Liver (tissue), 9 donors: ENCODE measurements around the gene ZNF493. TPM values are rescaled to one million over a fixed set of nuclear protein-coding genes. Genes with fewer than 3 reads are reported as not detected.

Source experiments
- DNase-seq: peaks from one replicate; pipeline ENCODE4 v3.0.0-alpha.2; 2017; ENCODE audit warnings: low spot score
- H3K27ac ChIP-seq, 2 donors: one replicate each; pipeline ENCODE4 v1.7.0; 2013; ENCODE audit warnings: inconsistent platforms in 2 of 2, low read length in 2 of 2, control low read depth in 1 of 2, low read depth in 1 of 2, mild to moderate bottlenecking in 1 of 2
- H3K27me3 ChIP-seq, 4 donors: one replicate each; pipeline versions ENCODE4 v1.6.1 to v1.7.0; 2013; ENCODE audit warnings: low read length in 3 of 4, inconsistent platforms in 1 of 4, mild to moderate bottlenecking in 1 of 4, moderate library complexity in 1 of 4; ENCODE audit not compliant: control insufficient read depth in 4 of 4, insufficient read depth in 4 of 4
- H3K36me3 ChIP-seq, 4 donors: one replicate each; pipeline versions ENCODE4 v1.6.1 to v1.7.0; 2013; ENCODE audit warnings: low read length in 3 of 4, mild to moderate bottlenecking in 3 of 4, low read depth in 1 of 4, moderate library complexity in 1 of 4; ENCODE audit not compliant: control insufficient read depth in 4 of 4, insufficient read depth in 3 of 4
- H3K4me1 ChIP-seq, 4 donors: one replicate each; pipeline versions ENCODE4 v1.6.1 to v1.7.0; 2013; ENCODE audit warnings: low read length in 3 of 4, mild to moderate bottlenecking in 3 of 4, moderate library complexity in 1 of 4; ENCODE audit not compliant: control insufficient read depth in 4 of 4, insufficient read depth in 4 of 4
- H3K4me3 ChIP-seq, 3 donors: one replicate each; pipeline versions ENCODE4 v1.6.1 to v1.7.0; 2013; ENCODE audit warnings: low read length in 3 of 3, control low read depth in 1 of 3, low read depth in 1 of 3, mild to moderate bottlenecking in 1 of 3
- H3K9ac ChIP-seq, 2 donors: one replicate each; pipeline ENCODE4 v1.7.0; 2013; ENCODE audit warnings: low read length in 2 of 2, mild to moderate bottlenecking in 2 of 2, moderate library complexity in 2 of 2, control low read depth in 1 of 2, low read depth in 1 of 2
- H3K9me3 ChIP-seq, 4 donors: one replicate each; pipeline versions ENCODE4 v1.6.1 to v1.7.0; 2013; ENCODE audit warnings: low read length in 3 of 4; ENCODE audit not compliant: control insufficient read depth in 4 of 4
- SP1 ChIP-seq: IDR thresholded peaks from 2 replicates; pipeline ENCODE4 v1.6.1; 2018; ENCODE audit warnings: antibody characterized with exemption, mild to moderate bottlenecking
- WGBS: extraction: QIAGEN DNeasy Blood & Tissue Kit; methylation state at CpG from one replicate; pipeline ENCODE4 v1.1.7; 2013; 5-methylcytosine and 5-hydroxymethylcytosine counted together
- polyA plus RNA-seq, 2 donors: library from polyadenylated mRNA; stranded (reverse) in 1 of 2; unstranded in 1 of 2; fragments of 200-250 nt in 1 of 2; fragments of >200 nt in 1 of 2; fragmentation: Nextera tagmentation in 1 of 2; extraction: Ambion mirVana in 1 of 2; gene quantifications; one replicate each; pipeline versions ENCODE4 v1.2.1 to v1.2.3, GENCODE V29; 2013 to 2015
- total RNA-seq, 2 donors: library from RNA; depleted of rRNA; stranded (reverse); fragments of >200 nt; gene quantifications; one replicate each; pipeline ENCODE4 v1.2.3, GENCODE V29; 2014
- TF ChIP-seq, protein P1 (sequence below): IDR thresholded peaks from 2 replicates; pipeline ENCODE4 v1.6.1; 2016; ENCODE audit warnings: antibody characterized with exemption
- donor health status: healthy.
- donor health status: healthy.
- donor health status: healthy.
- donor health status: healthy.
- donor health status: healthy.

Gene ZNF493
- total and polyA plus RNA-seq, 4 donors: 1.2 to 15.4 (median 9.6) TPM

DNA sequence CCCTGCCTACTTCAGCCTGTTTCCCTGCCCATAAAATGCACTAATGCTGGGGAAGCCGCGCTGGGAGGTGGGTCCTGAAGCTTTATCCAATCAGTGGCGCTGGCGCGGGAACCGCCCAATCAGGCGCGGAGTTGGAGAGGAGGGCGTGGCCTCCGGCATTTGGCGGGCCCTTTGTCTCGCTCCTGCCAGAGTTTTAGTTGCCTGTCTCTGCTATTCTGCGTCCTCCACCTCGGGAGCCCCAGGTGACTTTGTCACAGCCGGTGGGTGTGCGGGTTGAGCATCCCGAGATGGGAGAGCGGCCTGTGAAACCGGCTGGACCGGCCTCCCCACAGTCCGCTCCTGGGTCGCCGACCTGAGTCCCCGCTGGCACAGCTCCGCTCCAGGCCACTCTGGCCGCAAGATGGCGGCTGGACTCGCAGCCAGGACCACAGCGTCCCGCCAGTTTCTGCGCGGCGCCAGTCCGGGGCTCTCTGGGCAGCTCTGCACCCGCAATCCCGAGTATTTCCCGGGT is 77.8 kb downstream of the ZNF493 start:
- no peaks in the 10 kb centered on the region for H3K36me3 ChIP-seq
- no peak overlapping the region for H3K27ac ChIP-seq
- peak overlapping the region; percentile 13 to 56 (median 33) for H3K4me3 ChIP-seq
- H3K9ac ChIP-seq: no peak overlapping the region
- H3K9me3 ChIP-seq: peaks cover 4 to 10% (median 8%) of the 10 kb centered on the region in 4 donors
- H3K4me1 ChIP-seq: peaks cover 0 to 2% (median 0%) of the 10 kb centered on the region in 4 donors
- DNase-seq: peak; percentile 95
- no peaks in the 10 kb centered on the region for H3K27me3 ChIP-seq
- WGBS: 11% methylated on average over 37 of the region's 37 CpGs
- TF ChIP-seq, protein P1, sequence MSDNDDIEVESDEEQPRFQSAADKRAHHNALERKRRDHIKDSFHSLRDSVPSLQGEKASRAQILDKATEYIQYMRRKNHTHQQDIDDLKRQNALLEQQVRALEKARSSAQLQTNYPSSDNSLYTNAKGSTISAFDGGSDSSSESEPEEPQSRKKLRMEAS: no peak
- TF ChIP-seq SP1: peak; percentile 22

Other genes with a start within 250 kb of the ZNF493 start
- gene ZNF708, start 67.7 kb upstream of the ZNF493 start, total RNA-seq: 1 to 10 TPM; 4.9 to 7.7 TPM
- gene ZNF708, start 67.7 kb upstream of the ZNF493 start, polyA plus RNA-seq: 1 to 10 TPM in 1 of 2 donors, under 1 TPM in 1; 0.97 to 1.6 TPM
- gene ZNF738, start 38.1 kb upstream of the ZNF493 start, total RNA-seq: 1 to 10 TPM in 1 of 2 donors, under 1 TPM in 1; 0.67 to 4.5 TPM
- under 1 TPM; 0.29 to 0.50 TPM for gene ZNF738, start 38.1 kb upstream of the ZNF493 start, polyA plus RNA-seq
- gene ZNF429, start 108.5 kb downstream of the ZNF493 start, total RNA-seq: 10 to 100 TPM in 1 of 2 donors, 1 to 10 TPM in 1; 7.4 to 10.1 TPM
- gene ZNF429, start 108.5 kb downstream of the ZNF493 start, polyA plus RNA-seq: 1 to 10 TPM; 4.0 to 9.4 TPM